GM18505 (cell line): ENCODE data around the gene SLC30A4.

Experiments
- ATAC-seq: cut with Tn5 transposase; IDR thresholded peaks from one replicate; pipeline ENCODE4 v1.9.1; 2021; ENCODE audit not compliant: unreplicated experiment
- POLR2A ChIP-seq: IDR thresholded peaks from 4 replicates; pipeline ENCODE4 v1.6.1; 2011; ENCODE audit warnings: borderline replicate concordance; ENCODE audit not compliant: insufficient read depth, insufficient read length; ENCODE audit errors: extremely low read depth

Gene SLC30A4

DNA sequence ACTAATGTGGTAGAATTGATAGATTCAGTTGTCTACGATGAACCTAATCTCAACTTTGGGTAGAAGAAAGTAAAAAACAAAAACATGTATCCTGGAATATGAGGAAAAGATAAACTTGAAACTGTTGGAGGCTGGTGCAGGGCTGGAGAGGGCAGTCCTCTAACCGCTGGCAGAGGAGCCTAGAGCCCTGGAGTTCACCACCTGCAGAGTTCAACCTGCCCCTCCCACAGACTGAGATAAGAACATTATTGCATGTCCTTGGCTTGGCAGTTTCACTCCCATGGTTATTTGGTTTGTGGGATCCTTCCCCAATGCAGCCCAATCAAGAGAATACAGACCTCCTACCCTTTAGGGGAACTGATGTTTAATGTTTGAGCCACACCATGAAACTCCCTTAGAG lies 91.0 kb downstream of the SLC30A4 start:
- ATAC-seq: no peak
- TF ChIP-seq POLR2A: no peak

DNA sequence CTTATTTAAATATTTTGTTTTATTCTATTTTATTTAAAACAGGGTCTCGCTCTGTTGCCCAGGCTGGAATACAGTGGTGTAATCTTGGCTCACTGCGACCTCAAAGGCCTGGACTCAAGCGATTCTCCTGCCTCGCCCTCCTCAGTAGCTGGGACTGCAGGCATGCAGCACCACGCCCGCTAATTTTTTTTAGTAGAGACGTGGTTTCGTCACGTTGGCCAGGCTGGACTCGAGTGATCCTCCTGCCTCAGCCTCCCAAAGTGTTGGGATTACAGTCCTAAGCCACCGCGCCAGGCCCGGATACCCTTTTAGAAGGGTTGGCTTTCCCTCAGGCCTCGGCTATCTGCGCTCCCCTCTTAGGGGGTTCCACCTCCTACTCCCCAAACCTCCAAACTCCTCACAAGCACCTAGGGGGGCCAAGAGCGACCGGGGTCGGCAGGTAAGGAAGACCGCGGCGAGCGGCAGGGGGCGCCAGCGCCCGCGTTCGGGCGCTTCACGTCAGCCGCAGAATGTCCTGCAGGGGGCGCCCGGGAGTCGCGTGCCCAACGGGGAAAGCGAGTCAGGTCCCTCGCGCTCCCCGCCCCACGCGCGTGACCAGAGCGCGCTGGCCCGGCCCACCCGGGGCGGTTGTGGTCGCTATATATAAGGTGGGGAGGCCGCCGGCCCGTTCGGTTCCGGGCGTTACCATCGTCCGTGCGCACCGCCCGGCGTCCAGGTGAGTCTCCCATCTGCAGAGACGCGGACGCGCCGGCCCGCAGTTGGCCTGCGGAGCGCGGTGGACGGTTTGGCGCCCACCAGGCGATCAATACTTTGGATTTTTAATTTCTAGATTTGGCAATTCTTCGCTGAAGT lies 92.4 kb downstream of the SLC30A4 start:
- no peak for TF ChIP-seq POLR2A
- peak; percentile 88 for ATAC-seq
